HG03565 (cell line): ENCODE results near the gene NRXN3.

Experiments used
- ATAC-seq: cut with Tn5 transposase; IDR thresholded peaks from one replicate; pipeline ENCODE4 v1.9.1; 2021; ENCODE audit warnings: mild to moderate bottlenecking, moderate library complexity; ENCODE audit not compliant: unreplicated experiment

The NRXN3 gene

GRCh38 chr14:78240567-78240966 is 70.4 kb downstream of the NRXN3 start:
- ATAC-seq, result no peak

- ATAC-seq, result no peak
These were observed 71.9 kb downstream of the NRXN3 start for GRCh38 chr14:78242086-78242485.

- no peak for ATAC-seq
These were observed 73.0 kb downstream of the NRXN3 start for GRCh38 chr14:78243187-78243586.

GRCh38 chr14:78245238-78245637 is 75.1 kb downstream of the NRXN3 start:
- ATAC-seq, result no peak

- ATAC-seq, result no peak
These were observed 78.4 kb downstream of the NRXN3 start for GRCh38 chr14:78248501-78249090.

GRCh38 chr14:78251308-78251707 is 81.1 kb downstream of the NRXN3 start:
- ATAC-seq, result no peak

- no peak for ATAC-seq
These were observed 83.8 kb downstream of the NRXN3 start for GRCh38 chr14:78253986-78254385.

GRCh38 chr14:78254911-78255461 is 84.8 kb downstream of the NRXN3 start:
- no peak for ATAC-seq

GRCh38 chr14:78259831-78260230 is 89.7 kb downstream of the NRXN3 start:
- no peak for ATAC-seq

GRCh38 chr14:78278464-78279250 is 108.5 kb downstream of the NRXN3 start:
- no peak for ATAC-seq

GRCh38 chr14:78282437-78282836 is 112.3 kb downstream of the NRXN3 start:
- no peak for ATAC-seq

- no peak for ATAC-seq
These were observed 116.0 kb downstream of the NRXN3 start for GRCh38 chr14:78286210-78286609.

- peak; percentile 98 for ATAC-seq
These were observed 121.8 kb downstream of the NRXN3 start for GRCh38 chr14:78292003-78292402.

- no peak for ATAC-seq
These were observed 127.7 kb downstream of the NRXN3 start for GRCh38 chr14:78297858-78298257.

GRCh38 chr14:78298298-78298697 is 128.1 kb downstream of the NRXN3 start:
- ATAC-seq, result no peak

GRCh38 chr14:78302841-78303240 is 132.7 kb downstream of the NRXN3 start:
- ATAC-seq, result no peak

GRCh38 chr14:78307671-78308070 is 137.5 kb downstream of the NRXN3 start:
- ATAC-seq, result no peak

- ATAC-seq, result no peak
These were observed 137.9 kb downstream of the NRXN3 start for GRCh38 chr14:78308079-78308478.

- ATAC-seq, result no peak
These were observed 140.1 kb downstream of the NRXN3 start for GRCh38 chr14:78310272-78310671.

GRCh38 chr14:78313499-78313898 is 143.3 kb downstream of the NRXN3 start:
- no peak for ATAC-seq

- no peak for ATAC-seq
These were observed 144.3 kb downstream of the NRXN3 start for GRCh38 chr14:78314484-78314883.

GRCh38 chr14:78316052-78316451 is 145.9 kb downstream of the NRXN3 start:
- ATAC-seq, result no peak
